LoVo (cell line): ENCODE results near the gene ARHGEF40.
"Not testable (repeated sequence)": the region's sequence is repeated elsewhere in the genome, so short reads cannot be mapped to it uniquely, and the experiment has no call there.

Experiments used
- DNase-seq: peaks from one replicate; pipeline ENCODE4 v3.0.0-alpha.2; 2016; ENCODE audit warnings: low spot score

ARHGEF40 gene

GRCh38 chr14:21039585-21040369, 30.3 kb upstream of the ARHGEF40 start:
- peak; percentile 43 for DNase-seq

GRCh38 chr14:21040370-21040925, 29.7 kb upstream of the ARHGEF40 start:
- no peak for DNase-seq

GRCh38 chr14:21040941-21041340, 29.2 kb upstream of the ARHGEF40 start:
- DNase-seq = not testable (repeated sequence)

- DNase-seq = no peak
These were observed 28.2 kb upstream of the ARHGEF40 start, which contains the start of gene RNASE7 for GRCh38 chr14:21041676-21042433. TSS of gene RNASE7 (plus strand) at chr14:21042362. CDS start at chr14:21042993, 631 bp downstream.

- no peak for DNase-seq
These were observed 27.2 kb upstream of the ARHGEF40 start for GRCh38 chr14:21042918-21043317.

GRCh38 chr14:21043387-21043973, 26.6 kb upstream of the ARHGEF40 start:
- no peak for DNase-seq

GRCh38 chr14:21043974-21044618, 26.0 kb upstream of the ARHGEF40 start:
- peak; percentile 32 for DNase-seq

- DNase-seq = no peak
These were observed 22.7 kb upstream of the ARHGEF40 start for GRCh38 chr14:21047378-21047781.

- no peak for DNase-seq
These were observed 21.5 kb upstream of the ARHGEF40 start for GRCh38 chr14:21048638-21049037.

GRCh38 chr14:21049271-21049673, 20.8 kb upstream of the ARHGEF40 start:
- DNase-seq = no peak

GRCh38 chr14:21050597-21050996, 19.5 kb upstream of the ARHGEF40 start:
- DNase-seq = no peak

GRCh38 chr14:21053184-21054122, 16.7 kb upstream of the ARHGEF40 start:
- DNase-seq = no peak

GRCh38 chr14:21054123-21054767, 15.9 kb upstream of the ARHGEF40 start:
- DNase-seq = no peak

- no peak for DNase-seq
These were observed 15.3 kb upstream of the ARHGEF40 start for GRCh38 chr14:21054768-21055145.

GRCh38 chr14:21055432-21056117, 14.5 kb upstream of the ARHGEF40 start:
- DNase-seq = no peak

GRCh38 chr14:21056520-21057163, 13.5 kb upstream of the ARHGEF40 start:
- DNase-seq = no peak

- no peak for DNase-seq
These were observed 12.1 kb upstream of the ARHGEF40 start, which contains the start of gene RNASE8 for GRCh38 chr14:21057803-21058675. TSS of gene RNASE8 (plus strand) at chr14:21057822. CDS start at chr14:21057893, 71 bp downstream.

- no peak for DNase-seq
These were observed 11.2 kb upstream of the ARHGEF40 start for GRCh38 chr14:21058903-21059302.
